Gastrocnemius medialis (tissue), 4 donors: ENCODE measurements around the gene APOBEC3C. TPM values are rescaled to one million over a fixed set of nuclear protein-coding genes. Genes with fewer than 3 reads are reported as not detected.
"Not testable (repeated sequence)": the region's sequence is repeated elsewhere in the genome, so short reads cannot be mapped to it uniquely, and the experiment has no call there.

Experiments used
- ATAC-seq, 2 donors: fragments of 150-250 bp; one replicate each; pipeline ENCODE4 v1.9.1; 2016
- DNase-seq, 2 donors: peaks; one replicate each; pipeline ENCODE4 v3.0.0-alpha.2; 2019
- H3K27ac ChIP-seq, 4 donors: fragments of 200-600 bp; sonication (generic); 1 replicate in 1 of 4; 2 replicates in 3 of 4; pipeline ENCODE4 v1.5.1; 2016 to 2018; ENCODE audit warnings: mild to moderate bottlenecking in 2 of 4, moderate library complexity in 1 of 4
- H3K27me3 ChIP-seq, 3 donors: fragments of 200-600 bp; sonication (generic) in 2 of 3; 1 replicate in 1 of 3; 2 replicates in 2 of 3; pipeline versions ENCODE4 v1.5.1 to v1.6.0; 2016 to 2019; ENCODE audit warnings: mild to moderate bottlenecking in 1 of 3, moderate library complexity in 1 of 3
- H3K36me3 ChIP-seq, 2 donors: fragments of 200-600 bp; sonication (generic) in 1 of 2; one replicate each; pipeline ENCODE4 v1.5.1; 2017 to 2018
- H3K4me1 ChIP-seq, 2 donors: fragments of 200-600 bp; sonication (generic) in 1 of 2; one replicate each; pipeline ENCODE4 v1.5.1; 2016 to 2017; ENCODE audit warnings: mild to moderate bottlenecking in 2 of 2
- H3K4me3 ChIP-seq, 4 donors: fragments of 200-600 bp; sonication (generic) in 3 of 4; 1 replicate in 1 of 4; 2 replicates in 3 of 4; pipeline ENCODE4 v1.5.1; 2016 to 2019; ENCODE audit warnings: mild to moderate bottlenecking in 2 of 4
- H3K9me3 ChIP-seq, 3 donors: fragments of 200-600 bp; sonication (generic) in 2 of 3; 1 replicate in 1 of 3; 2 replicates in 2 of 3; pipeline ENCODE4 v1.5.1; 2016 to 2019
- CTCF ChIP-seq, 5 experiments: fragments of 450-650 bp in 3 of 5; fragments of 200-600 bp in 2 of 5; sonication (generic) in 2 of 5; IDR thresholded peaks in 4 of 5; conservative IDR thresholded peaks in 1 of 5; 1 replicate in 4 of 5; 2 replicates in 1 of 5; pipeline ENCODE4 v1.5.1; 2016 to 2019; ENCODE audit warnings: antibody characterized with exemption in 5 of 5, mild to moderate bottlenecking in 3 of 5, moderate library complexity in 3 of 5
- POLR2A ChIP-seq, 2 donors: fragments of 450-650 bp; IDR thresholded peaks; one replicate each; pipeline ENCODE4 v1.6.1; 2017; ENCODE audit warnings: antibody characterized with exemption in 2 of 2, mild to moderate bottlenecking in 2 of 2, moderate library complexity in 2 of 2
- in situ Hi-C, 4 donors: fragments of 200-750 bp; cut with MboI; loops; one replicate each; pipeline versions ENCODE4 v1.15.0 to v1.8.0; 2017; ENCODE audit warnings: low sequenced_read_pairs in 4 of 4
- intact Hi-C: fragments of 100-400 bp; cut with DNase I; formaldehyde crosslinking; loops from one replicate; pipeline ENCODE4 v1.15.1; 2023; ENCODE audit warnings: low total_unique reads
- total RNA-seq, 4 donors: library from RNA; depleted of rRNA; stranded (reverse); fragments of >200 nt; gene quantifications; one replicate each; pipeline versions ENCODE4 v1.1.0 to v1.2.3, GENCODE V29; 2016

The APOBEC3C gene
- total RNA-seq, 4 donors from 2014 or later, result 0.58 to 1.5 (median 1.0) TPM

DNA sequence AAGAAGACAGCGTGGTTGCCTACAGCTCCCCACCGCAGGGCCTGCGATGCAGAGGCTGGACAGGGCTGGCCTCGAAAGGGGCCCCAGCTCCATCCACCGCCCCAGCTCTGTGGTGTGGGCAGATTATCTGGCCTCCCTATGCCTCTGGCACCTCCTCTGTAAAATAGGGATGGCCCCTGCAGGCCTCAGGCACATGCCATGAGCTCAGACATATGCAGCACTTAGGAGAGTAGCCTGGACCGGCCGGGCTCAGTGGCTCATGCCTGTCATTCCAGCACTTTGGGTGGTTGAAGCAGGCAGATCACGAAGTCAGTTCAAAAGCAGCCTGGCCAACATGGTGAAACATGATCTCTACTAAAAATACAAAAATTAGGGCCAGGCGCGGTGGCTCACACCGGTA, 14.2 kb downstream of the APOBEC3C start:
- H3K4me1 ChIP-seq, result no peaks in the 10 kb centered on the region
- no peaks in the 10 kb centered on the region for H3K36me3 ChIP-seq
- TF ChIP-seq POLR2A (IDR thresholded peaks at IDR 0.05) (no peak), CTCF (IDR thresholded peaks at IDR 0.05 in 4 of 5, conservative IDR thresholded peaks at IDR 0.05 in 1 of 5) (no peak)
- in situ Hi-C loops (no loop called here), intact Hi-C loops (no loop called here)
- H3K9me3 ChIP-seq, result no peaks in the 10 kb centered on the region
- H3K27ac ChIP-seq, result no peak overlapping the region
- ATAC-seq (no peak), DNase-seq (no peak)
- no peak overlapping the region for H3K4me3 ChIP-seq
- H3K27me3 ChIP-seq, result no peaks in the 10 kb centered on the region

GRCh38 chr22:39029227-39029626, 15.2 kb downstream of the APOBEC3C start:
- H3K4me1 ChIP-seq, result no peaks in the 10 kb centered on the region
- no peaks in the 10 kb centered on the region for H3K27me3 ChIP-seq
- DNase-seq (no peak), ATAC-seq (no peak)
- no peak overlapping the region for H3K27ac ChIP-seq
- no peaks in the 10 kb centered on the region for H3K36me3 ChIP-seq
- intact Hi-C loops, result no loop called here
- no peak overlapping the region for H3K4me3 ChIP-seq
- no peaks in the 10 kb centered on the region for H3K9me3 ChIP-seq
- TF ChIP-seq POLR2A (IDR thresholded peaks at IDR 0.05) (no peak), CTCF (IDR thresholded peaks at IDR 0.05 in 4 of 5, conservative IDR thresholded peaks at IDR 0.05 in 1 of 5) (no peak)
- in situ Hi-C loops, result no loop called here

DNA sequence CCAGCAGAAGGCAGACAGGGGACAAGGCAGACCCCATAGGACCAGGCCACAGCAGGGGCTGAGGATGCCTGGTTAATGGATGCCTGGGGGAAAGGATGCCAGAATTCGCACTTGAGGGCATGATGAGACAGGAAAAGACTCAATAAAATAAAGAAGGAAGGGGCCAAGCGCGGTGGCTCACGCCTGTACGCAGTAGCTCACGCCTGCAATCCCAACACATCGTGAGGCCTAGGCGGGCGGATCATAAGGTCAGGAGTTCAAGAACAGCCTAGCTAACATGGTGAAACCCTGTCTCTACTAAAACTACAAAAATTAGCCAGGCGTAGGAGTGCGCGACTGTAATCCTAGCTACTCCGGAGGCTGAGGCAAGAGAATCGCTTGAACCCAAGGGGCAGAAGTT, 16.6 kb downstream of the APOBEC3C start:
- in situ Hi-C loops (no loop called here), intact Hi-C loops (no loop called here)

GRCh38 chr22:39031434-39032295, 17.6 kb downstream of the APOBEC3C start:
- H3K27me3 ChIP-seq, intact Hi-C loops, H3K36me3 ChIP-seq, DNase-seq, H3K9me3 ChIP-seq, ATAC-seq, H3K4me1 ChIP-seq, H3K4me3 ChIP-seq, in situ Hi-C loops, H3K27ac ChIP-seq: not testable (repeated sequence)

More for the DNA sequence above, 16.6 kb downstream of the APOBEC3C start:
- Histone ChIP-seq H3K4me3 (no peak overlapping the region), H3K27me3 (no peaks in the 10 kb centered on the region), H3K36me3 (no peaks in the 10 kb centered on the region), H3K9me3 (no peaks in the 10 kb centered on the region), H3K27ac (no peak overlapping the region), H3K4me1 (no peaks in the 10 kb centered on the region)
- DNase-seq, result no peak
- ATAC-seq, result no peak
- TF ChIP-seq CTCF (IDR thresholded peaks at IDR 0.05 in 4 of 5, conservative IDR thresholded peaks at IDR 0.05 in 1 of 5), result no peak
- no peak for TF ChIP-seq POLR2A (IDR thresholded peaks at IDR 0.05)

GRCh38 chr22:39037071-39037470, 23.0 kb downstream of the APOBEC3C start:
- H3K27me3 ChIP-seq, in situ Hi-C loops, ATAC-seq: not testable (repeated sequence)

More at GRCh38 chr22:39037071-39037470, 23.0 kb downstream of the APOBEC3C start:
- DNase-seq, H3K9me3 ChIP-seq, H3K4me3 ChIP-seq, intact Hi-C loops, H3K36me3 ChIP-seq, H3K27ac ChIP-seq, H3K4me1 ChIP-seq: not testable (repeated sequence)
